ENCODE data around the gene SEZ6. TPM values are rescaled to one million over a fixed set of nuclear protein-coding genes. Genes with fewer than 3 reads are reported as not detected.

The SEZ6 gene
- total and polyA plus RNA-seq, 4 donors, result 0.07 to 0.54 (median 0.18) TPM; not detected in 1

DNA sequence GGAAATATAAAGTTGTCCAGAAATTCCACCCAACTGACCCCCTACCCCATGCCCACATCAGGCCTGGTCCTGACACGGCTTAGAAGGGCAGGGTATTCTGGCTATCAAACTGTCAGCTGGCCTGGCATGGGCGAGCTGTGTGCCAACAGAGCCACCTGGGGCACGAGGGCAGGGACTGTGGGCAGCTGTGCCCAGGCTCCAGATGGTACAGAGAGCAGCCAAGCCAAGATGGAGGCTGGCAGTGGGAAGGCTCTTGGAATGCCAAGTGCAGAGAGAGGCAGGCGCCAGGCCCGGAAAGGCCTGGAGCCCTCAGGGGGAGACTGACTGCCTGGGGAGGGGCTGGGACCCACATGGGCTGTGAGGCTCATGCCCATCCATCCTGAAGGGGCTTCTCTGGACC, 30.2 kb downstream of the SEZ6 start:
- H3K9ac ChIP-seq (ENCODE audit: insufficient read depth in 1 of 2, low read length in 2 of 2), result no peak overlapping the region
- TF ChIP-seq, protein P1, sequence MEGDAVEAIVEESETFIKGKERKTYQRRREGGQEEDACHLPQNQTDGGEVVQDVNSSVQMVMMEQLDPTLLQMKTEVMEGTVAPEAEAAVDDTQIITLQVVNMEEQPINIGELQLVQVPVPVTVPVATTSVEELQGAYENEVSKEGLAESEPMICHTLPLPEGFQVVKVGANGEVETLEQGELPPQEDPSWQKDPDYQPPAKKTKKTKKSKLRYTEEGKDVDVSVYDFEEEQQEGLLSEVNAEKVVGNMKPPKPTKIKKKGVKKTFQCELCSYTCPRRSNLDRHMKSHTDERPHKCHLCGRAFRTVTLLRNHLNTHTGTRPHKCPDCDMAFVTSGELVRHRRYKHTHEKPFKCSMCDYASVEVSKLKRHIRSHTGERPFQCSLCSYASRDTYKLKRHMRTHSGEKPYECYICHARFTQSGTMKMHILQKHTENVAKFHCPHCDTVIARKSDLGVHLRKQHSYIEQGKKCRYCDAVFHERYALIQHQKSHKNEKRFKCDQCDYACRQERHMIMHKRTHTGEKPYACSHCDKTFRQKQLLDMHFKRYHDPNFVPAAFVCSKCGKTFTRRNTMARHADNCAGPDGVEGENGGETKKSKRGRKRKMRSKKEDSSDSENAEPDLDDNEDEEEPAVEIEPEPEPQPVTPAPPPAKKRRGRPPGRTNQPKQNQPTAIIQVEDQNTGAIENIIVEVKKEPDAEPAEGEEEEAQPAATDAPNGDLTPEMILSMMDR (IDR thresholded peaks at IDR 0.05; ENCODE audit: control extremely low read depth, extremely low read depth), result no peak
- no peak for ATAC-seq (ENCODE audit: insufficient read depth, low FRiP score)
- peaks cover 0 to 13% (median 4%) of the 10 kb centered on the region in 5 donors for H3K4me1 ChIP-seq (ENCODE audit: control insufficient read depth in 5 of 5, insufficient read depth in 5 of 5, low read length in 5 of 5)
- H3K4me3 ChIP-seq, result no peak overlapping the region
- no peak for DNase-seq
- 90 to 96% methylated on average over 5 of the region's 5 CpGs for WGBS, 2 donors
- no peak overlapping the region for H3K27ac ChIP-seq (ENCODE audit: low read depth in 1 of 2, low read length in 1 of 2)
- no peaks in the 10 kb centered on the region for H3K36me3 ChIP-seq (ENCODE audit: control insufficient read depth in 4 of 4, insufficient read depth in 4 of 4, low read length in 4 of 4)
- no peaks in the 10 kb centered on the region for H3K27me3 ChIP-seq (ENCODE audit: control insufficient read depth in 3 of 3, insufficient read depth in 3 of 3, low read length in 2 of 3)
- no peaks in the 10 kb centered on the region for H3K9me3 ChIP-seq (ENCODE audit: control insufficient read depth in 4 of 4, insufficient read depth in 3 of 4, low read length in 3 of 4)

DNA sequence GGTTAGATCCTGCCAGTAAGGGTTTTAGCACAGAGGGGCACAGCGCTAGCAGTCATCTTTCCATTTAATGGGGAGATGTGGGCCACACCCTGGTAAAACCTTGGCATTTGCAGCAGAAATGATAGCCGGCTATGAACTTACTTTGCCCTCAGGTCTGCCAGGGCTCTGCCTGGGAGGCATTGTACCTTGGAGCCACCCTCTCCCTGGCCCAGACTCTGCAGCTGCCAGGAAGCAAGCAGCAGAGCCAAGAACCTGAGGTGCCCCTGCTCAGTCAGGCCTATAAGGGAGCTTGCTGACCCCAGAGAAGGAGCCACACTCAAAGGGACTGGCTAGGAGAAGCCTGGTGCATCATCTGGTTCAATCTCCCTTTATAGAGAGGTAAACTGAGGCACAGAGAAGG, 30.8 kb downstream of the SEZ6 start:
- TF ChIP-seq, protein P1 (IDR thresholded peaks at IDR 0.05; ENCODE audit: control extremely low read depth, extremely low read depth), result no peak
- H3K27ac ChIP-seq (ENCODE audit: low read depth in 1 of 2, low read length in 1 of 2), result no peak overlapping the region
- WGBS, 2 donors, result 91 to 100% methylated on average over 2 of the region's 2 CpGs
- no peak for ATAC-seq (ENCODE audit: insufficient read depth, low FRiP score)
- no peak for DNase-seq
- no peaks in the 10 kb centered on the region for H3K9me3 ChIP-seq (ENCODE audit: control insufficient read depth in 4 of 4, insufficient read depth in 3 of 4, low read length in 3 of 4)
- no peaks in the 10 kb centered on the region for H3K36me3 ChIP-seq (ENCODE audit: control insufficient read depth in 4 of 4, insufficient read depth in 4 of 4, low read length in 4 of 4)
- no peaks in the 10 kb centered on the region for H3K27me3 ChIP-seq (ENCODE audit: control insufficient read depth in 3 of 3, insufficient read depth in 3 of 3, low read length in 2 of 3)
- peaks cover 0 to 13% (median 8%) of the 10 kb centered on the region in 5 donors for H3K4me1 ChIP-seq (ENCODE audit: control insufficient read depth in 5 of 5, insufficient read depth in 5 of 5, low read length in 5 of 5)
- no peak overlapping the region for H3K4me3 ChIP-seq
- no peak overlapping the region for H3K9ac ChIP-seq (ENCODE audit: insufficient read depth in 1 of 2, low read length in 2 of 2)

DNA sequence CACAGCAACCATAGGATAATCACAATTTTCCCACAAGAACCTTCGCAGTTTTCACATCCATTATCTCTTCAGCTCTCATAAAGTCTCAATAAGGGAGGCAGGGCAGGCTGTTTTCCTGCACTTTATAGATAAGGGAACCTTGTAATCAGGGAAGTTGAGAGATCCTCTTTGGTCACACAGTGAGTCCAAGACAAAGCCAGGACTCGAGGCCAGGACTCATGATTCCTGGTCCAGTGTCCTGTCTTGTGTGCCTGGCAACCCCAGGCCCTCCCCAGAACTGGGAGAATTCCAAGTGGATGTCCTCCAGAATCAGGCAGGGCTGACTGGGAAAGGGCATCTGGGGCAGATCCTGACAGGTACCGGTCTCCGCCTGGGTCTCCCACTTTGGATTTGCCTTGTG, 31.4 kb downstream of the SEZ6 start:
- no peak overlapping the region for H3K4me3 ChIP-seq
- H3K9me3 ChIP-seq (ENCODE audit: control insufficient read depth in 4 of 4, insufficient read depth in 3 of 4, low read length in 3 of 4), result no peaks in the 10 kb centered on the region
- WGBS, 2 donors, result 82 to 85% methylated on average over 4 of the region's 4 CpGs
- TF ChIP-seq, protein P1 (IDR thresholded peaks at IDR 0.05; ENCODE audit: control extremely low read depth, extremely low read depth), result no peak
- DNase-seq (no peak), ATAC-seq (ENCODE audit: insufficient read depth, low FRiP score) (no peak)
- H3K36me3 ChIP-seq (ENCODE audit: control insufficient read depth in 4 of 4, insufficient read depth in 4 of 4, low read length in 4 of 4), result no peaks in the 10 kb centered on the region
- no peaks in the 10 kb centered on the region for H3K27me3 ChIP-seq (ENCODE audit: control insufficient read depth in 3 of 3, insufficient read depth in 3 of 3, low read length in 2 of 3)
- no peak overlapping the region for H3K9ac ChIP-seq (ENCODE audit: insufficient read depth in 1 of 2, low read length in 2 of 2)
- peaks cover 0 to 13% (median 8%) of the 10 kb centered on the region in 5 donors for H3K4me1 ChIP-seq (ENCODE audit: control insufficient read depth in 5 of 5, insufficient read depth in 5 of 5, low read length in 5 of 5)
- H3K27ac ChIP-seq (ENCODE audit: low read depth in 1 of 2, low read length in 1 of 2), result no peak overlapping the region

DNA sequence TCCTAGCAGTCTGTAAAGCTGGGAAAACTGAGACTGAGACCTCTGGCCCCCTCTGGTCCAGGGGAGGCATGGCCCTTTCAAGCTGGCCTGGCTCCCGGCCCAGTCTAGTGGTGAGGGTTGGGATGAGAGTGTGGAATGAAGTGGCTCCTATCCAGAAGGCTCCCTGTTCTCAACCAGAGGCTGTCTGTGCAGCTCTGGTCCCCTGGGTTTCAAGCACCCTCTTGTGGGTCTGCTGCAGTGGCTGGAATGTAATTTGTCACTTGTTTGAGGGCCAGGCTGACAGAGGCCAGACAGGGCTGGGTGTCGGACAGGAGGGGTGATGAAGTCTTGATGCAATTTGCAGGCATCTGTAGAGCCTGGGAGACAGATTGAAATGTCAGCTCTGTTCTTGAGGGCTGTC, 32.4 kb downstream of the SEZ6 start:
- Histone ChIP-seq H3K27ac (ENCODE audit: low read depth in 1 of 2, low read length in 1 of 2) (no peak overlapping the region), H3K4me3 (no peak overlapping the region), H3K9ac (ENCODE audit: insufficient read depth in 1 of 2, low read length in 2 of 2) (no peak overlapping the region), H3K4me1 (ENCODE audit: control insufficient read depth in 5 of 5, insufficient read depth in 5 of 5, low read length in 5 of 5) (peaks cover 0 to 17% (median 8%) of the 10 kb centered on the region in 5 donors), H3K36me3 (ENCODE audit: control insufficient read depth in 4 of 4, insufficient read depth in 4 of 4, low read length in 4 of 4) (no peaks in the 10 kb centered on the region), H3K9me3 (ENCODE audit: control insufficient read depth in 4 of 4, insufficient read depth in 3 of 4, low read length in 3 of 4) (no peaks in the 10 kb centered on the region), H3K27me3 (ENCODE audit: control insufficient read depth in 3 of 3, insufficient read depth in 3 of 3, low read length in 2 of 3) (no peaks in the 10 kb centered on the region)
- DNase-seq (peak; percentile 69 to 72 (median 72)), ATAC-seq (ENCODE audit: insufficient read depth, low FRiP score) (peak; percentile 67)
- 57 to 83% methylated on average over 2 of the region's 2 CpGs for WGBS, 2 donors
- TF ChIP-seq, protein P1 (IDR thresholded peaks at IDR 0.05; ENCODE audit: control extremely low read depth, extremely low read depth), result no peak

Data from lung (tissue), 12 donors.